ENCODE results near the gene NME1. TPM values are rescaled to one million over a fixed set of nuclear protein-coding genes. Genes with fewer than 3 reads are reported as not detected.
"Not testable (repeated sequence)": the region's sequence is repeated elsewhere in the genome, so short reads cannot be mapped to it uniquely, and the experiment has no call there.

Gene NME1
- total RNA-seq, 1 experiment from 2014 or later: 459 TPM

GRCh38 chr17:51144266-51145022, 8.9 kb upstream of the NME1 start:
- DNase-seq (ENCODE audit: extremely low read depth, low read depth): no peak

- DNase-seq (ENCODE audit: extremely low read depth, low read depth): no peak
Measured at GRCh38 chr17:51147650-51148049, 5.7 kb upstream of the NME1 start.

DNA sequence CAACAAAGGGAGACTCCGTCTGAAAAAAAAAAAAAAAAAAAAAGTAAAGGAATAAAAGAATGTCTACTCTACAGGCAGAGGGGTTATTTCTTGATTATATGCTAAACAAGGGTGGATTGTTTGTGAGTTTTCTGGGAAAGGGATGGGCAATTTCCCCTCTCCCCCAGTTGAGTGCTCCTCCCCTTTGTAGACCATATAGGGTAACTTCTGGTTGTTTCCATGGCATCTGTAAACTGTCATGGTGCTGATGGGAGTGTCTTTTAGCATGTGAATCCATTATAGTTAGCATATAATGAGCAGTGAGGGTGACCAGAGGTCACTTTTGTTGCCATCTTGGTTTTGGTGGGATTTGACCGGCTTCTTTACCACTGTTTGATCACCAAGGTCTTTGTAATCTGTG, 4.2 kb upstream of the NME1 start:
- no peak for DNase-seq (ENCODE audit: extremely low read depth, low read depth)

GRCh38 chr17:51150932-51151331, 2.4 kb upstream of the NME1 start:
- DNase-seq (ENCODE audit: extremely low read depth, low read depth): no peak

- DNase-seq (ENCODE audit: extremely low read depth, low read depth): no peak
Measured at GRCh38 chr17:51152766-51153209, 571 bp upstream of the NME1 start.

DNA sequence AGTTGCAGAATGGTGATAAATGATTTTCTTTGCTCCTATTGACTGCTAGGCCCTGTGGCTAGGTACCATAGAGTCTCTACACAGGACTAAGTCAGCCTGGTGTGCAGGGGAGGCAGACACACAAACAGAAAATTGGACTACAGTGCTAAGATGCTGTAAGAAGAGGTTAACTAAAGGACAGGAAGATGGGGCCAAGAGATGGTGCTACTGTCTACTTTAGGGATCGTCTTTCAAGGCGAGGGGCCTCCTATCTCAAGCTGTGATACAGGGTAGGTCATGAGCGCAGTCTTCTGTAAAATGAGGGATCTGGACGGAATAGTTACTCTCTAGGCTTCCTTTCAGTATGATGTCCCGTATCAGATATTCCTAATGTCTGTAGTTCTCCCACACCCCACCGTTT, 817 bp downstream of the NME1 start:
- DNase-seq (ENCODE audit: extremely low read depth, low read depth): no peak

- no peak for DNase-seq (ENCODE audit: extremely low read depth, low read depth)
Measured at GRCh38 chr17:51155416-51155815, 2.1 kb downstream of the NME1 start.

- no peak for DNase-seq (ENCODE audit: extremely low read depth, low read depth)
Measured at GRCh38 chr17:51159604-51160003, 6.2 kb downstream of the NME1 start.

DNA sequence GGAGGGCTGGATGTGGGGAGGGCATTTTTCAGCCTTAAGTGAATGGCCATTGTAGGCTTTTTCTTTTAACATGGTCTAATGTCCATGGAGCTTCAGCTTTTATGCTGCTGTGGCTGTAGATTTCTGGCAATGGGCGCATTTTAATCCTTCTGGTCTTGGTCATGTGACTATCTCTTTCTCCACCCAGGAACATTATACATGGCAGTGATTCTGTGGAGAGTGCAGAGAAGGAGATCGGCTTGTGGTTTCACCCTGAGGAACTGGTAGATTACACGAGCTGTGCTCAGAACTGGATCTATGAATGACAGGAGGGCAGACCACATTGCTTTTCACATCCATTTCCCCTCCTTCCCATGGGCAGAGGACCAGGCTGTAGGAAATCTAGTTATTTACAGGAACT, 8.2 kb downstream of the NME1 start:
- DNase-seq (ENCODE audit: extremely low read depth, low read depth): no peak

DNA sequence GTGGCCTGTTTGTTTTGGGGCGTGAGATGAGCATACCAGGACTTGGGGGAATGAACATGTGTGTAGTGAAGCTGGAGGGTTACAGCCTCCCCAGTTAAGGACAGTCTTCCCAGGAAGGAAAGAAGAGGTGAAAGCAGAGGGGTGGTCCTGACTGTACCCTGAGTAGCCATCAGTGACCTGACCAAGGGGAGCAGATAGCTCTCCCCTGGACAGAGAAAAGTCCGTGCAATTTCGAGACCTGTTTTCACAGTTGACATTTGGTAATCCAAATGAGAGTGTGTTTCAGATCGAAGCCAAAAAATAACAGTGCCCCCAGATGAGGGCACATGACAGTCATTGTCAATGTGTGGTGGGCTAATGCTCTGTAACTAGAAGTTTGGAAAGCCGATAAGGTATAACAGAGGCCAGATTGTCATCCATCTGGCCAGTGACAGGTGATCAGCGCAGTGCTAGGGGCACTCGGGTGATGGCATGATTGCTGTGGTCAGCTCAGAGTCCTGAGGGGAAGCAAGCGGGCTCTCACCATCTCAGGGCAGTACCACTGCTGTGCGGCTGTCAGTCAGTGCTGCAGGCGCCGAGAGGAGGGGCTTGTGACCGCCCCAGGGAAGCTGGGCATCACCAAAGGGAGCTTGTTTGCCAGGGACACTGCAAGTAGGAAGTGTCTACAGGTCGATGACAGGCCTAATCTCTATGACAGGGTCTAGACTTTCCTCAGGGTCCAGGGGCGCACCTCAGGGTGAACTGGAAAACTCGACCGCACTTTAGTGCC, 11.7 kb downstream of the NME1 start:
- no peak for DNase-seq (ENCODE audit: extremely low read depth, low read depth)

GRCh38 chr17:51165680-51166197, 12.4 kb downstream of the NME1 start:
- DNase-seq (ENCODE audit: extremely low read depth, low read depth): no peak

DNA sequence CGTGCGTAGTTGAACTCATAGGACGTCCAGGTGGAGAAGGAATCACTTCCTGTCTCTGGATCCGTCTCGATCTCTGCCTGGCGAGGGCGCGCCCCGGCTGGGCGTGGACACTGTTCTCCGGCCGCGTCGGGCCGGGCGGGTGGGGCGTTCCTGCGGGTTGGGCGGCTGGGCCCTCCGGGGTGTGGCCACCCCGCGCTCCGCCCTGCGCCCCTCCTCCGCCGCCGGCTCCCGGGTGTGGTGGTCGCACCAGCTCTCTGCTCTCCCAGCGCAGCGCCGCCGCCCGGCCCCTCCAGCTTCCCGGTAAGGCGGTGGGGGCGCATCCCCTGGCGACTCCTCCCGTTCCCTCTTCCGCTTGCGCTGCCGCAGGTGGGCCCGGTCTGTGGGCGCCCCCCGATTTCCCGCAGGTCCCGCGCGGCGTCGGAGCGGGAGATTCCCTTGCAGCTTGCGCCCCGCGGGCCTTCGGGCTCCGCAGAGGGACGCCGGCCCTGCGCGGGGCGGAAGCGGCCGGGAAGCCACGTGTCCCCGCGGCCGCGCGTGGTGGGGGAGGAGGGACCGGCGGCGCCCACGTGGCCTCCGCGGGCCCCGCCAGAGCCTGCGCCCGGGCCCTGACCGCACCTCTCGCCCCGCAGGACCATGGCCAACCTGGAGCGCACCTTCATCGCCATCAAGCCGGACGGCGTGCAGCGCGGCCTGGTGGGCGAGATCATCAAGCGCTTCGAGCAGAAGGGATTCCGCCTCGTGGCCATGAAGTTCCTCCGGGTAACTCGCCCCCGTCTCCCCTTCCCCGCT, 13.0 kb downstream of the NME1 start, which contains the start of gene NME2:
NME2 (plus strand) TSS at position 214 of the 789 bp plus-strand sequence; CDS start at position 634, 420 bp downstream.
- DNase-seq (ENCODE audit: extremely low read depth, low read depth): peak; percentile 84

DNA sequence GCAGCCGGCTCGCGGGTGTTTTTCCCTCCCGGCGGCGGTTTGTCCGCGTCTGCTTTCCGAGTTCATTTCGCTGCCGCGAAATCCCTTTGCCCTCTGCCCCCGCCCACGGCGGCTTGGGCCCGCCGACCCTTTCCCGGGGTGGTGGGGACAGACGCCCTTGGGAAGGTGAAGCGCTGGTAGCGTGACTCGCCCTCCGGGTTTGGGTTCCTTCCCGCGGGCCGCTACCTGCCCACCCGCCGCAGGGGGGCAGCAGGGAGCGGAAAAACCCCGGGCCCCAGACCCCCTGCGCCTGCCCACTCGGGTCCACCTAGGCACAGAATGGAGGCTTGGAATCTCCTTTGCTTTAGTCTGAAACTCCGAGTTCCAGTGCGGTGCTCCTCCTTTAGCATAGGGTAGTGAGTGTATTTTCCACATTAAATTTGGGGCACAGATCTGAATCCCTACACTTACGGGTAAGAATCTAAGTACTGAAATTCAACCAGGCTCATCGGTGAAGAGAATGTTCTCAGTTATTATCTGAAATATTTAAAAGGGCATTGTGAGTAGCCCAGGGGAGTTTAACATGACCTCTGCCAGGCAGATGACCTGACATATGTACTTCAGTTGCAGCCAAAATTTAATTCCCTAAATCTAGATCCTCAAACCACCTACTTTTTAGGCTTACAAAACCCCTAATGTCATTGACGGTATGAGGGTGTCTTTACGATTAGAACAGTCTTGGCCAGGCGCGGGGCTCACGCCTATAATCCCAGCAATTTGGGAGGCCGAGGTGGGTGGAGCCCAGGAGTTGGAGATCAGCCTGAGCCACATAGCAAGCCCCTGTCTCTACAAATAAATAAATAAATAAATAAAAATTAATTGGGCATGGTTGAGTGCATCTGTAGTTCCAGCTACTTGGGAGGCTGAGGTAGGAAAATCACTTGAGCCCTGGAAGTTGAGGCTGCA, 13.9 kb downstream of the NME1 start:
- peak; percentile 49 for DNase-seq (ENCODE audit: extremely low read depth, low read depth)

- DNase-seq (ENCODE audit: extremely low read depth, low read depth): no peak
Measured at GRCh38 chr17:51169340-51169739, 16.0 kb downstream of the NME1 start.

DNA sequence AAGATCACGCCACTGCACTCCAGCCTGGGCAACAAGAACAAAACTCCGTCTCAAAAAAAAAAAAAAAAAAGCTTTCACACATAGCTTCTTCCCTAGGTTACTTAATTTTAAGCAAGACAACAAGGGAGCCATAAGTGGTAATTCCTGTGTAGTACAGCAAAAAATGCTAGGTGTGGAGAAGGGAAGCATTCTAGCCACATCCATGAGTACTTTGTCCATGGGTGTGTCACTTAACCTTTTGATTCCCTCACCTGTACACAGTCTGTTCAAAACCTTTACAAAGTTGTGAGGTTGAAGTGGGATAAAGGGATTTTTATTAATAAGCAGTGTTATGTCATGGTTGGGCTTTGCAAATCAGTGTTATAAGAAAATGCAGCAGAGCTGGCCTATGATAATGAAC, 17.4 kb downstream of the NME1 start:
- DNase-seq (ENCODE audit: extremely low read depth, low read depth): no peak

DNA sequence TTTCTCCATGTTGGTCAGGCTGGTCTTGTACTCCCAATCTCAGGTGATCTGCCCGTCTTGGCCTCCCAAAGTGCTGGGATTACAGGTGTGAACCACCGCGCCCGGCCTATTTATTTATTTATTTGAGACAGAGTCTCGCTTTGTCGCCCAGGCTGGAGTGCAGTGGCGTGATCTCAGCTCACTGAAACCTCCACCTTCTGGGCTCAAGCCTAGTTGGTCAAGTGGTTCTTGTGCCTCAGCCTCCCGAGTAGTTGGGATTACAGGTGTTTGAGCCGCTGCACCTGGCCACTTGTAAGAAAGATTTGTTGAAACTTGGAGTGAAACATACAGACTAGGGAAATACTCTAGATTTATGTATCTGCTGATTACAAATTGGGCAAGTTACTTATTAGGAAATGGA, 18.7 kb downstream of the NME1 start:
- not testable (repeated sequence) for DNase-seq (ENCODE audit: extremely low read depth, low read depth)

DNA sequence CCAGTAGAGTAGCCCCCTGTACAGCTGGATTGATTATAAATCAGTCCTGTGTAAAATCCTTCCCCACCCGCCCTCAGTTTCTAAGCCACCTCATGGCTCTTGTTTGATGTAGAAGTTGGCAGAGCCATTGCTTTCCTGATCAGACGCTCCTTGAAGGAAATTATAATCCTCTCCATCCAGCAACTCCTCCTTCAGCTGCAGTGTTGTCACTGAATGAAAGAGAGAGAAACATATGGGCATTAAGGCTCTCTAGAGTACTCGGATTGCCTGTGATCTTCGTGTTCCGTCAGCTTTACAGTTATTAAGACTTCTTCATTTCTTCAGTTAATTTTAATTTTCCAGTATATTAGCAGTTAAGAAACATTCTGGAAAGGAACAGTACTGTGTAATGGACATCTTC, 27.1 kb downstream of the NME1 start:
- no peak for DNase-seq (ENCODE audit: extremely low read depth, low read depth)

DNA sequence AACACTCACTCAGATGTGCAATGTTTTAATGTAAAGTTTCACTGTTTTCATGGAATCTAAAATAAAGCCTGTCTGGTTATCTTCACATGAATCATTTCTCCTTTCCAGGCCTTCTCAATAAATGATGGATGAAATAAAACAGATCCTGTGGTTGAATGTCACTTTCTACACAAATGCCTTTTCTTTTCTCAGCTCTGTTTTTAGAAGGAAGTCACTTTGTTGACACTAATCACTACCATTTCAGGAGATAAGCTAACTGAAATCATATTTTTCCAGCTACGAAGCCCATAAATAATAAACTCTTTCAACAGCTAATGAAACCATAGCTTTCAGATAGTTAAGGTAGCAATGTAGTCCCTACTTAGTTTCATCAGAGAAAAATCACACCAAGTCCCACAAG, 30.8 kb downstream of the NME1 start:
- DNase-seq (ENCODE audit: extremely low read depth, low read depth): no peak

- DNase-seq (ENCODE audit: extremely low read depth, low read depth): no peak
Measured at GRCh38 chr17:51185763-51186332, 32.5 kb downstream of the NME1 start.

All from NCI-H460 (cell line).